ENCODE measurements around the gene CLTB.
"Not testable (repeated sequence)": the region's sequence is repeated elsewhere in the genome, so short reads cannot be mapped to it uniquely, and the experiment has no call there.

Gene CLTB

DNA sequence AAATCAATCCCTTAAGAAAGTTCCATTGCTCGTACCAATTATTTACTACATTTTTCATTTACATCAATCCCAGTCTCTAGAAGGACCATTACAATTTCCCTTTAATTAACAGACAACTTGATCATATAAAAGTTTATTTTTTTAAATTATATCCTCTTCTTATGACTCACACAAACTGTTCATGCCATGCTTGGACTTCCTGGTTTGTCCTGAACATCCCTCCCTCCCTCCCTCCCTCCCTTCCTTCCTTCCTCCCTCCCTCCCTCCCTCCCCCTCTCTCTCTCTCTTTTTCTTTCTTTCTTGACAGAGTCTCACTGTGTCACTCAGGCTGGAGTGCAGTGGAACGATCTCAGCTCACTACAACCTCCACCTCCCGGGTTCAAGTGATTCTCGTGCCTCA lies 11.6 kb upstream of the CLTB start:
- no peak for DNase-seq (ENCODE audit: low read depth)

DNA sequence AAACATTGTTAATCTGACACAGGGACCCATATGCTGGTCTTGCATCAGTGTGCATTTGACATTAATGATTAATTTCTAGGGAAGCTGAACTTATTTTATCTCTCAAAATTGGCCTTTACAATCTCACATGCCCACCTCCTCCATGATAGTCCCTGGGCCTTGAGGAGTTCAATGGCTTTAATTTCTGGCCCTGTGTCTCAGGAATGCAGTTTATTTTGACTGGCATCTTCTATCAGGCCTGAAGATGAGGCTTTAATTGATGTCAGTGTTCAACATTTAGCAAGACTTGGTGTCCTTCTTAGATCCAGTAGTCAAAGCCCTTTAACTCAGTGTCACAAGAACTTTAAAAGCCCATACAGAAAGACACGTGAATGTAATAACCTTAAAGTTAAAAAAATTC lies 10.5 kb upstream of the CLTB start:
- no peak for DNase-seq (ENCODE audit: low read depth)

GRCh38 chr5:176425791-176426190 lies 9.5 kb upstream of the CLTB start:
- no peak for DNase-seq (ENCODE audit: low read depth)

DNA sequence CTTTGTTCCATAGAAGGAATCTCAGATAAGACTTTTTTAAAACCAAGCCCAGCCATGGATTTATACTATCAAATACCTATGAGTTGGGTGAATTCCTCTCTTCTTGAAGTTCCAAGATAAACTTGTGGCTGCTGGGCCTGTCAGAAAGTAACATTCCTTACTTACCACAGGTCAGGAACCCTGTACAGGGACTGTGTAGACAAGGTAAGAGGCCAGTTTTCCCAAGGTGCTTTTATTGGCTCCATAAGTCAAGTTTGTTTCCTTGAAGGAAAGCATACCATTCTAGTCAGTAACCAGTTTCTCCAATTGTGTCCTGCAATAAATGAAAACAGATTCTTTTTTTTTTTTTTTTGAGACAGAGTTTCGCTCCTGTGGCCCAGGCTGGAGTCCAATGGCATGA lies 8.8 kb upstream of the CLTB start:
- DNase-seq (ENCODE audit: low read depth), result no peak

DNA sequence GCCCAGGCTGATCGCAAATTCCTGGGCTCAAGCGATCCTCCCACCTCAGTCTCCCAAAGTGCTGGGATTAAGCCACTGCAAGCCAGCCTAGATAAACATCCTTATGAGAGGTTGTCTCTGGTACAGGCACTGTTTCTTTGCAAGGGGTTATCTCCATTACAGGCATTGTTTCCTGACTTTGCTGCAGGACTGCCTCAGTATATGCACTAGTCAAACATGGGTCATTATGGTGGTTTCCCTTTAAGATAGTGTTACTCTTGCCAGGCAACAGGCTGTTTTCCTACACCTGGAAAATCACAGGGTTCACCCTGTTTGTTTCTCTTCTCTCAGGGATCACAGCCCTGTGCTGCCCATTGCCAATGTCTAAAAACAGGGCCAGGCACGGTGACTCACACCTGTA lies 7.8 kb upstream of the CLTB start:
- DNase-seq (ENCODE audit: low read depth), result no peak

DNA sequence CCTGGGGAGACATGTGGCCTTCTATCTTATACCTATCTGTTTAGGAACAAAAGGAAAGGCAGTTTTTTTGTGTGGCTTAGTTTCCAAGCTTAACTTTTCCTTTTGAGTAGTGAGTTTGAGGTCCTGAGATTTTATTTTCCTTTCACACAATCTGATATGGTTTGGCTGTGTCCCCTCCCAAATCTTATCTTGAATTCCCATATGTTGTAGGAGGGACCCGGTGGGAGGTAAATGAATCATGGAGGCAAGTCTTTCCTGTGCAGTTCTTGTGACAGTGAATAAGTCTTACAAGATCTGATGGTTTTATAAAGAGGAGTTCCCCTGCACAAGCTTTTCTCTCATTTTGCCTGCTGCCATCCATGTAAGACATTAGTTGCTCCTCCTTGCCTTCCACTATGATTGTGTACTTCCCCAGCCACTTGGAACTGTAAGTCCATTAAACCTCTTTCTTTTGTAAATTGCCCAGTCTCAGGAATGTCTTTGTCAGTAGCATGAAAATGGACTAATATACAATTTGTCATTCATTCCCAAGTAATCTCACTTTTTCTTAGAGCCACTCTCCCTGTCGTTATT lies 4.7 kb upstream of the CLTB start:
- DNase-seq (ENCODE audit: low read depth), result no peak

- no peak for DNase-seq (ENCODE audit: low read depth)
Measured at GRCh38 chr5:176420086-176420485, 3.7 kb upstream of the CLTB start.

DNA sequence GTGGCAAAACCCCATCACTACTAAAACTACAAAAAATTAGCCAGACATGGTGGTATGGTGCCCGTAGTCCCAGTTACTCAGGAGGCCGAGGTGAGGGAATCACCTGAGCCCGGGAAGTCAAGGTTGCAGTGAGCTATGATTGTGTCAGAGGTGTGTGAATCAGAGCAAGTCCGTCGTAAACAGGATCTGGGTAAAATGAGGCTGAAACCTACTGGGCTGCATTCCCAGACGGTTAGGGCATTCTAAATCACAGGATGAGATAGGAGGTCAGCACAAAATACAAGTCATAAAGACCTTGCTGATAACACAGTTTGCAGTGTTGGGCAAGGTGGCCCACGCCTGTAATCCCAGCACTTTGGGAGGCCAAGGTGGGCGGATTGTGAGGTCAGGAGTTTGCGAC lies 1.9 kb upstream of the CLTB start:
- DNase-seq (ENCODE audit: low read depth), result no peak

DNA sequence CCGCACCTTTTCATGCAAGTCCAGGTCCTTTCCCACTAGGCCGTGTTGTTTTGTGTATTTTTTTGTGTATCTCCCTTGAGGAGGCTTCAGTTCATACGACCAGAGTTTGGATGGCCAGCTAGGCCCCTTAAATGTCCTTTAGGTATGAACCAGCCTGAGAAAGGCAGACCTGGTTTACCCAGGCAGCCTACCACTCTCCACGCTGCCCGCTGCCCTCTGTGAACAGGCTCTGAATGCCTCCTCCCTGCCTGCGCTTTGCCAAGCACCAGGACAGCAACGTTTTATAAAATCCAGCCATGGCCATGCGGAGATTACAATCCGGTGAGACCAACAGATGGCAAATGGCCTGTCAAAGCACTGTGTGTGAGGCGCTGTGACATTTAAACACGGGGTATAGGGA lies 626 bp upstream of the CLTB start:
- DNase-seq (ENCODE audit: low read depth), result no peak

- no peak for DNase-seq (ENCODE audit: low read depth)
Measured at GRCh38 chr5:176415240-176415951, 943 bp downstream of the CLTB start.

- no peak for DNase-seq (ENCODE audit: low read depth)
Measured at GRCh38 chr5:176414704-176415103, 1.6 kb downstream of the CLTB start.

DNA sequence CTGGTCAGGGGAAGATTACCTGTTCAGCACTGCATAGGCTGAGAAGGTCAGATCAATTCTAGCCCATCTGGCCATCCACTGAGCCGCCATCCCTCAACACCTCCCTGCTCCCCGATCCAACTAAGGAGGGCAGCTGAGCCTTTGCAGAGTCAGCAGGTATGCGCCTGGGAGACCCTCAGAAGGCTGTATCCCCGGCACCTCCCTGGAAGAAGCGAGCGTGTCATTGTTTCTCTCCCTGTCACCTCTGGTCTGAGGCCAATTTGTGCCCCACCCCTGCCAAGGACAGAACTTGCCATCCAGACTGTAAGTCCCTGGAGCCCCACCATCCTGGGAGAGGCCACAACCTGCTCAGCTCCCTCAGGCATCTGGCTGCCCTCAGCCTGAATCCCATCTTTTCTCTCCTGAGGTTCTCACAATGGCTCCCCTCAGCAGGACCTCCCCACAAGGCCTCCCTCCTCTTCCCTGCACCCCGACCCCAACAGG lies 2.6 kb downstream of the CLTB start:
- DNase-seq (ENCODE audit: low read depth), result no peak

GRCh38 chr5:176413255-176413565 lies 3.1 kb downstream of the CLTB start:
- DNase-seq (ENCODE audit: low read depth), result no peak

- no peak for DNase-seq (ENCODE audit: low read depth)
Measured at GRCh38 chr5:176412517-176413254, 3.7 kb downstream of the CLTB start.

DNA sequence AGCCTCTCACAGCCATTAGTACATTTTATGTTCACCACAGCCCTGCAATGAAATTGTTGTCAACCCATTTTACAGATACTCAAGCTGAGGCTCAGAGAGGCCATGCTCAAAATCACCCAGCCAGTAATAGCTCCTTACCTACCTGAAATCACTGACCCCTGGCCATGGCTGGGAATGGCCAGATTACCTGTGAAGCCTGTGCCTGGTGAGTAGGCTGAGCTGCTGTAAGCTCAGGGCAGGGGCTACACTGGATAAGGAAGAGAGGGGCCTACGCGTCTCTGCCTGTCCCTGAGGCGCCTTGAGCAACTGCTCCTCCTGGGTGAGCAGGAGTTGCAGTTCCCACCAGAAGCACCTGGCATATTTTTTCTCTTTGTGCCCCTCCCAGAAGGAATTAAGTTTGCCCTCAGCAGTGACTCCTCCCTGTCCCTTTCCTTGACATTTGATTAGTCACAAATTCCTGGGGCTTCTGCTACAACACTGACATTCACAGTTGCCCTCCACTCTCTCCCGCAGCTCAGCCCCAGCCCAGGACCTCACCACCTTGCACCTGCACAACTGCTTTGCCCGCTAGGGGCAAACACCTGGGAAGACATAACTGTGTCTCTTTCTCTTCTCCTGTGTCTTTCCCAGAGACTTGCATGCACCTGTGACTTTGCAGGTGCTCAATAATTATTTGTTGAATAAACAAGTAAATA lies 5.7 kb downstream of the CLTB start:
- DNase-seq (ENCODE audit: low read depth), result no peak

DNA sequence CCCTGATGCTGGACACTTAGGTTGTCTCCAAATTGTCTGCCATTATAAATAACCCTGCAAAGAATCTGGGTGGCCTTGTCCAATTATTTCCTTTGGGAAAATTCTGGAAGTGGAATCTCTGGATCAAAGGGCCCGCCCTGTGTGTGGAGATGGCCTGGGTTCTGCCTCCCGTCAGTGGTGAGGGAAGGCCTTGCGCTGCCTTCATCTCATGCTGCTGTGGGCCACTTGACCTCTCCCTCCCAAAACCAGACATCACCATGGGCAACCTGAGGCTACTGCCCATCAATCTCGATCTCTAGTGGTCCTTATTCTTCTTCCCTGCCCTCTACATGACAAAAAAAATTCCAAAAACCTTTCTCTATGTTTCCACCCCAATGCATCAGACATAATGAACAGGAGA lies 6.6 kb downstream of the CLTB start:
- no peak for DNase-seq (ENCODE audit: low read depth)

- DNase-seq (ENCODE audit: low read depth), result no peak
Measured at GRCh38 chr5:176408590-176408989, 7.7 kb downstream of the CLTB start.

- not testable (repeated sequence) for DNase-seq (ENCODE audit: low read depth)
Measured at GRCh38 chr5:176408252-176408573, 8.1 kb downstream of the CLTB start.

DNA sequence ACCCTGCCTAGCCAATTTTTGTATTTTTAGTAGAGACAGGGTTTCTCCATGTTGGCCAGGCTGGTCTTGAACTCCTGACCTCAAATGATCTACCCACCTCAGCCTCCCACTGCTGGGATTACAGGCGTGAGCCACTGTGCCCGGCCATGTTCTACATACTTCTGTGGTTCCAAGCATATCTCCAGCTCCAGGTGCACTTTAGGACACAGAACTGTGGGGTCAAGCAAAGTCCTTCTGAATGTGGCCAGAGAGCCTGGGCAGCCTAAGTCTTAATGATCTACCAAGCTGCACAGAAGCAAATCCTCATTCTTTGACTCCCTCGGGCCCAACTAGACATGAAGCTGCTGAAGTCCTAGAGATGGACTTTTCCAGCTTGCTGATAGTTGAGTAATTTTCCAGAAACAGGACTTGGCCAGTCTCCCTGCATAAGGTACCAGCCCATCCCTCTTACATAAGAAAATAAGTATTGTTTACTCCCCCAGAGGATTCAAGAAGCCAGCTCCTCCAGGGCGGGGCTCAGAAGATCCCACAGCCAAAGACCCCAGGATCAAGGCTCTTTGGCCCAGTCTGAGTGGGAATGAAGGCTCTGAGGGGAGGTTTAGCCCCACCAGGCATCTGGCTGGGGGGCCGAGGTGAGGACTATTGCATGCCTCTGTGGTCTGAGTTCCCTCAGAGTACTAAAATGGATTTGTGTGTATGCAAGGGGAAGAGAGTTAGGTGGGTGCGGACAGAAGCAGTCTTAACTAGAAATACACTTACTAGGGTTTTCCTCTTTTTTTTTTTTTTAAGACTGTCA lies 8.7 kb downstream of the CLTB start:
- DNase-seq (ENCODE audit: low read depth), result no peak

DNA sequence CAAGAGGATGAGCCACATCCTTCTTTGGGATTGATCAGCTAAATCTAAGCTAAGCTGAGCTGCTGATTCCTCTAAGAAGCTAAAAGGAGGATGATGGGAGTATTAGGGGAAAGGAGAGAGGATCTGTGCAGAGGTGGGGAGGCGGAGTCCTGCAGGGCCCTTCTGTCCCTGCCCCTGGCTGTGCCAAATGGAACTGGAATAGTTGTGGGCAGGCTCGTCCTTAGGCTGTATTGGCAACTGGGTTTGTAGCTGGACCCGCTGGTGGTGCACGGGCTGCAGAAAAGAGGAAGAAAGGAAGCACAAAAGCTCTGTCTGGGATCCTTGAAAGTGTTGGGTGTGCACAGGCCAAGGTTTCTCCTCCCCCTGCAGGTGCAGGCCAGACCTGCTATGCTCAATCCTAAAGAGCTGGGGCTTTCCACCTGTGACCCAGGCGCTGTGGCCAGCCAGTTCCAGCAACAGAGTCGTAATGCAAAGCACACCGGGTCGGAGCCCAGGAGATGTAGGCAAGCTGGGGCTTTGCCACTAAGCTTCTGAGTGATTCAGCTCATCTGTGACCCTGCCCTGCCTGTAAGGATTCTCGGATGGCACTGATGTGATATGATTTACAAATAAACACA lies 9.8 kb downstream of the CLTB start:
- DNase-seq (ENCODE audit: low read depth), result no peak

- no peak for DNase-seq (ENCODE audit: low read depth)
Measured at GRCh38 chr5:176405656-176406435, 10.5 kb downstream of the CLTB start.

Measured in stimulated activated CD8-positive, alpha-beta memory T cell treated with anti-CD3 and anti-CD28 coated beads, Interleukin-15, amount 100 ng/mL, for 1 hour (primary cell).